ENCODE measurements around the gene LTBP2.

DNA sequence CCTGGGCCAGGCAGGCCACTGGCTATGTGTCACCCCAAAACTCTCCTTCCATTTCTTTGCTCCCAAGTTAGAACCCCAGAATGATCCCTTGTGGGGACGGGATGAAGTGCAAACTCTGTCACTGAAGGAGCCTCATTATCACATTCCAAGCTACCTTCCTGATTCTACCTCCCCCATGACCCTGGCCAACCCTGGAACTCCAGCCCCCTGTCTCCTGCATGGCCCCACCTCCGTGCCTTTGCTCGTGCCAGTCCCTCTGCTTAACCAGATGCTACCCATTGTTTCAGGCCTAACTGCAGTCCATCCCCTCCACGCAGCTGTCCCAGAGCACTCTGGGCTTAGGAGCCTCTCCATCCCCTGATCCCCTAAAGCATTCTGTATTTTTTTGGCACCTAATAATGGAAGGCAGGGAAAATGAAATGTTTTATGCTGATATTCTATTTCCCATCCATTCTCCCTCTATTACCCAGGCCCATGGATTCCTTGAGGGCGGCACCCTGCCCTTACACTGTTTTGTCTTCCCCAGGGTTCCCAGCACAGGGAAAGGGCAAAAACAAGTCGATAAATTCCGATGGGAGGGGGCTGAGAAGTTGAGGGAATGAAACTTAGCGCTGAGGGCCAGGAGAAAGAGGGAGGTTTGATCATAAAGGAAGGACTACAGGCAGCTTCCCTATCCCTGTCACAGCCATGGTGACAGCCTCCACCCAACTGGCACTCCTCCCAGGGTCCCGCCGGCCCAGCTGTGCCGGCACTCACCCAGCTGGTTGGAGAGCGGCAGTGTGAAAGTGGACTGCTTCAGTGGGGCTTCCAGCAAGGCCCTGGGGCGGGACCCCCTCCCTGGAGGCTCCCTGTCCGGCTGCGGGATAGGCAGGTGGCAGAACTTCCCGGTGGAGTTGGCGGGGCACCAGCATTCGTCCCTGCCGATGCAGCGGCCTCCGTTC, 60.3 kb downstream of the LTBP2 start:
- TF ChIP-seq, protein P1, sequence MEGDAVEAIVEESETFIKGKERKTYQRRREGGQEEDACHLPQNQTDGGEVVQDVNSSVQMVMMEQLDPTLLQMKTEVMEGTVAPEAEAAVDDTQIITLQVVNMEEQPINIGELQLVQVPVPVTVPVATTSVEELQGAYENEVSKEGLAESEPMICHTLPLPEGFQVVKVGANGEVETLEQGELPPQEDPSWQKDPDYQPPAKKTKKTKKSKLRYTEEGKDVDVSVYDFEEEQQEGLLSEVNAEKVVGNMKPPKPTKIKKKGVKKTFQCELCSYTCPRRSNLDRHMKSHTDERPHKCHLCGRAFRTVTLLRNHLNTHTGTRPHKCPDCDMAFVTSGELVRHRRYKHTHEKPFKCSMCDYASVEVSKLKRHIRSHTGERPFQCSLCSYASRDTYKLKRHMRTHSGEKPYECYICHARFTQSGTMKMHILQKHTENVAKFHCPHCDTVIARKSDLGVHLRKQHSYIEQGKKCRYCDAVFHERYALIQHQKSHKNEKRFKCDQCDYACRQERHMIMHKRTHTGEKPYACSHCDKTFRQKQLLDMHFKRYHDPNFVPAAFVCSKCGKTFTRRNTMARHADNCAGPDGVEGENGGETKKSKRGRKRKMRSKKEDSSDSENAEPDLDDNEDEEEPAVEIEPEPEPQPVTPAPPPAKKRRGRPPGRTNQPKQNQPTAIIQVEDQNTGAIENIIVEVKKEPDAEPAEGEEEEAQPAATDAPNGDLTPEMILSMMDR (IDR thresholded peaks at IDR 0.05; ENCODE audit: poor library complexity): no peak
- no peak for TF ChIP-seq EZH2 (IDR thresholded peaks at IDR 0.05; ENCODE audit: borderline replicate concordance)
- TF ChIP-seq EZH2phosphoT487 (IDR thresholded peaks at IDR 0.05; ENCODE audit: low read depth, severe bottlenecking, unreplicated experiment): no peak

Measured in hepatocyte (in vitro differentiated cells).